Mucosa of rectum (tissue), 2 donors: Measurements from ENCODE around the gene SIX6.

Experiments used
- H3K27ac ChIP-seq, 2 donors: one replicate each; pipeline ENCODE4 v1.7.0; 2013; ENCODE audit warnings: inconsistent platforms in 2 of 2, low read depth in 2 of 2, low read length in 2 of 2
- H3K27me3 ChIP-seq, 2 donors: one replicate each; pipeline ENCODE4 v1.7.0; 2013; ENCODE audit warnings: low read length in 2 of 2; ENCODE audit not compliant: control insufficient read depth in 2 of 2, insufficient read depth in 2 of 2
- H3K36me3 ChIP-seq, 2 donors: one replicate each; pipeline ENCODE4 v1.7.0; 2013; ENCODE audit warnings: low read length in 2 of 2; ENCODE audit not compliant: control insufficient read depth in 2 of 2, insufficient read depth in 2 of 2
- H3K4me1 ChIP-seq, 2 donors: one replicate each; pipeline ENCODE4 v1.7.0; 2013; ENCODE audit warnings: low read length in 2 of 2, mild to moderate bottlenecking in 1 of 2; ENCODE audit not compliant: control insufficient read depth in 2 of 2, insufficient read depth in 2 of 2
- H3K4me3 ChIP-seq, 2 donors: one replicate each; pipeline ENCODE4 v1.7.0; 2013; ENCODE audit warnings: low read length in 2 of 2
- H3K9ac ChIP-seq, 2 donors: one replicate each; pipeline ENCODE4 v1.7.0; 2013; ENCODE audit warnings: low read length in 2 of 2, low read depth in 1 of 2, mild to moderate bottlenecking in 1 of 2
- H3K9me3 ChIP-seq, 2 donors: one replicate each; pipeline ENCODE4 v1.7.0; 2013; ENCODE audit warnings: low read length in 2 of 2; ENCODE audit not compliant: control insufficient read depth in 2 of 2
- donor health status: healthy.
- donor health status: Normal muscosa, but diverticular disease.

The SIX6 gene

GRCh38 chr14:60505448-60505847, 3.5 kb upstream of the SIX6 start:
- no peaks in the 10 kb centered on the region for H3K9me3 ChIP-seq
- peaks cover 38% of the 10 kb centered on the region in 2 donors for H3K27me3 ChIP-seq
- no peak overlapping the region for H3K27ac ChIP-seq

DNA sequence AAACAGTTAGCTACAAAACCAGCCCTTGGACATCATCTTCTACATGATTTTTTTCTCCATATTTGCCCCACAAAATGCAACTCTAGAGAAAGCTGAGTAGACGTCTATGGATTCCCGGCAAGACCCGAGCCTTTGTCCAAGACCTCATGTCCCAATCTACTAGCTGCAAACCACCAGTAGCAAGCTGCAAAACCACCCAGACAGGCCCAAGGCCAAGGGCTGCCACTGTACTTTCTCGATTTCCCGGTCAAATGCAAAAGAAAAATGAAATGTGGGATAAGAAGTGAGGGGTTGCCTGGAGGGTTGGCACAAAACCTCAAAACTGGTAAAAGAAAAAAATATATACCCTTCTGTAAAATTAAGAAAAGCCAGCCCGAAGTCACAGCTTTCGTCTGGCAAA, 2.9 kb upstream of the SIX6 start:
- Histone ChIP-seq H3K36me3 (no peaks in the 10 kb centered on the region), H3K27me3 (peaks cover 43% of the 10 kb centered on the region in 2 donors), H3K9ac (no peak overlapping the region)

More at GRCh38 chr14:60505448-60505847, 3.5 kb upstream of the SIX6 start:
- no peaks in the 10 kb centered on the region for H3K36me3 ChIP-seq
- H3K4me3 ChIP-seq = no peak overlapping the region
- no peak overlapping the region for H3K9ac ChIP-seq
- H3K4me1 ChIP-seq = peaks cover 0 to 2% of the 10 kb centered on the region in 2 donors

GRCh38 chr14:60506462-60506984, 2.4 kb upstream of the SIX6 start:
- peaks cover 48% of the 10 kb centered on the region in 2 donors for H3K27me3 ChIP-seq
- no peaks in the 10 kb centered on the region for H3K9me3 ChIP-seq
- H3K36me3 ChIP-seq = no peaks in the 10 kb centered on the region
- no peak overlapping the region for H3K27ac ChIP-seq
- no peak overlapping the region for H3K9ac ChIP-seq
- H3K4me3 ChIP-seq = no peak overlapping the region
- peaks cover 0 to 2% of the 10 kb centered on the region in 2 donors for H3K4me1 ChIP-seq

More for the DNA sequence above, 2.9 kb upstream of the SIX6 start:
- Histone ChIP-seq H3K4me1 (peaks cover 0 to 2% of the 10 kb centered on the region in 2 donors), H3K4me3 (no peak overlapping the region), H3K27ac (no peak overlapping the region), H3K9me3 (no peaks in the 10 kb centered on the region)

- H3K4me3 ChIP-seq = no peak overlapping the region
- H3K9ac ChIP-seq = no peak overlapping the region
- H3K4me1 ChIP-seq = peaks cover 0 to 2% of the 10 kb centered on the region in 2 donors
- H3K27ac ChIP-seq = no peak overlapping the region
- no peaks in the 10 kb centered on the region for H3K36me3 ChIP-seq
- H3K9me3 ChIP-seq = no peaks in the 10 kb centered on the region
- H3K27me3 ChIP-seq = peaks cover 55% of the 10 kb centered on the region in 2 donors
Observed at GRCh38 chr14:60506985-60507829, 1.7 kb upstream of the SIX6 start.

GRCh38 chr14:60508363-60508706, 611 bp upstream of the SIX6 start:
- peaks cover 64 to 65% of the 10 kb centered on the region in 2 donors for H3K27me3 ChIP-seq
- no peaks in the 10 kb centered on the region for H3K36me3 ChIP-seq
- H3K27ac ChIP-seq = no peak overlapping the region
- H3K9ac ChIP-seq = no peak overlapping the region
- H3K9me3 ChIP-seq = no peaks in the 10 kb centered on the region
- peaks cover 0 to 2% of the 10 kb centered on the region in 2 donors for H3K4me1 ChIP-seq
- no peak overlapping the region for H3K4me3 ChIP-seq

GRCh38 chr14:60509438-60510253, 700 bp downstream of the SIX6 start:
- peaks cover 69 to 70% of the 10 kb centered on the region in 2 donors for H3K27me3 ChIP-seq
- H3K9ac ChIP-seq = no peak overlapping the region
- H3K27ac ChIP-seq = no peak overlapping the region
- no peak overlapping the region for H3K4me3 ChIP-seq
- H3K4me1 ChIP-seq = peaks cover 0 to 2% of the 10 kb centered on the region in 2 donors
- no peaks in the 10 kb centered on the region for H3K36me3 ChIP-seq
- H3K9me3 ChIP-seq = no peaks in the 10 kb centered on the region

DNA sequence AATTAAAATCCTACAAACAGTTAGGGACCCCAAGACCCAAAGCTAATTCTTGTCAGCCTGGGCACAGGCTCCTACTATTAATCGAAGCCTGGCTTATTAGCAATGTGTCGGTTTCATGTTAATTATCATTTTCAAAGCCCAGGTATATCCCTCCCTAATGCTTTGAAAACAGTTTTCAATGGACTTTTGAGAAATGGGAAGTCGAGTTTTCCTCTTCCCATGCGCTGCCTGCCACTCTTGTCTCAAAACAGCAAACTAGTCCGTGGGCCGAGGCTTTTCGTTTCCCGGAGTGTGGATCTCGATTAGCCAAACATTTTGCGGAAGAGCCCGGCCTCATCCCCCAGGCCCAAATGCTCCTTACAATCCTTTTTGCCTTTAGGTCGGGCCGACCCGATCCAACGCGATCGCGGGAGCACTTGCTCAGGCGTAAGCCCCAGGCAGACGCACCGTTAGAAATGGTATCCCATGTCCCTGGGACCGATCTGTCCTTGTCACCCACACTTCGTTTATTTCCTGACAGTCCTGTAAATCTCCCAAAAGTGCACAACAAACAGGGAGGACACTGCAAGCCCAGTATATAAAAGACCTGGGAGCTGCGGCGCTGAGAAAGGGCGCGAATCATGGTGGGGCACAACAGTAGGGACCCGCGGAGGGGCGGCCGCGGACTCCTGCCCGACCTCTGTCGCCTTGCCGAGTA, 1.5 kb downstream of the SIX6 start:
- Histone ChIP-seq H3K4me3 (no peak overlapping the region), H3K27ac (no peak overlapping the region), H3K4me1 (peaks cover 0 to 2% of the 10 kb centered on the region in 2 donors), H3K36me3 (no peaks in the 10 kb centered on the region), H3K27me3 (peaks cover 69 to 70% of the 10 kb centered on the region in 2 donors), H3K9ac (no peak overlapping the region), H3K9me3 (no peaks in the 10 kb centered on the region)

DNA sequence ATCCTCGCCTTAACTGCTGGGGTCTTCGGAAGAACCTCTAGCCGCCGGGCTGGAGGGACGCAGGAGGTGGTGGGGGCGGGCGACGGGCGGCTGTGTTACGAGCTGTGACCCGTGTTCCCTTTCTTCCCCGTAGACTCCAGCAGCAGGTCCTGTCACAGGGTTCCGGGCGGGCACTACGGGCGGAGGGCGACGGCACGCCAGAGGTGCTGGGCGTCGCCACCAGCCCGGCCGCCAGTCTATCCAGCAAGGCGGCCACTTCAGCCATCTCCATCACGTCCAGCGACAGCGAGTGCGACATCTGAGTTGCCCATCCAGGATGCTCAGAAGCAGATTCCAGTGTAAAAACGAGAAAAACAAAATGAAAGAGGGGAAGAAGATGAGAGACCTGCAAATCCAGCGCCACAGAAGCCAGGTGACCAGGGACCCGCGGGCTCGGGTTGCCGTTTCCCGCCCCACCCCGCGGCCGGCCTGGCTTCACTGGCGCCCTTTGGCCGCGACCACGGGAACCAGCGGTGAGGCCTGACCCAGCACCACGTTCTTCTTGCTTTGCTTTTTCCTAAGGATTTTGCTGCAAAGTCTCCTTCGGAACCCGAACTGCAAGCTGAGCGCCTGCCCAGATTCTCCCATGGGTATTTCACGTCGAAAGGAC, 2.1 kb downstream of the SIX6 start:
- H3K9ac ChIP-seq = no peak overlapping the region
- H3K27me3 ChIP-seq = peaks cover 64 to 65% of the 10 kb centered on the region in 2 donors
- no peak overlapping the region for H3K27ac ChIP-seq
- H3K4me3 ChIP-seq = no peak overlapping the region
- H3K36me3 ChIP-seq = no peaks in the 10 kb centered on the region
- H3K4me1 ChIP-seq = peaks cover 0 to 2% of the 10 kb centered on the region in 2 donors
- H3K9me3 ChIP-seq = no peaks in the 10 kb centered on the region

DNA sequence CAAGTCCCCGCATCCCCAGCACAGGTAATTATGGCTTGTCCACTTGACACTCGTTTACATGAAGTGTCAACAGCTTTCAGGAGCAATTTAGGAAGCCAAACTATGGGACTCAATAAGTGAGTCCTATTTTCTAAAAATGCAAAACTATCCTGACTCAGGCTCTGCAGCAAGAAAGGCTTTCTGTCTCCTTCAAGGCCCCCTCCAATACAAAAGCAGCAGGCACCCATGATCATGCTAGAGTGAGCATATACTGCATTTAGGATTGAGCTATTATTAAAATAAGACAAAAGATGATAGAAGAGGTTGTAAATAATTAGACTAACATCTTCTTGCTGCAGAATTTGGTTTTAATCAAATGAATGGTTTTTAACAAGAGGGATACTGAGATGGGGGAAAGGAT, 3.2 kb downstream of the SIX6 start:
- Histone ChIP-seq H3K36me3 (no peaks in the 10 kb centered on the region), H3K4me3 (no peak overlapping the region), H3K9ac (no peak overlapping the region), H3K27ac (no peak overlapping the region), H3K9me3 (no peaks in the 10 kb centered on the region), H3K4me1 (peaks cover 0 to 2% of the 10 kb centered on the region in 2 donors), H3K27me3 (peaks cover 64% of the 10 kb centered on the region in 2 donors)
